H1 (cell line): Measurements from ENCODE around the gene CD47. TPM values are rescaled to one million over a fixed set of nuclear protein-coding genes. Genes with fewer than 3 reads are reported as not detected.

Source experiments
- CTCF ChIA-PET: fragments of 300-600 bp; sonication (Branson Sonifier 250); formaldehyde crosslinking; loops from one replicate; lab custom pipeline; 2021; ENCODE audit not compliant: partially characterized antibody; lab: Charles Lee
- POLR2A ChIA-PET: fragments of 300-600 bp; sonication (Branson Sonifier 250); formaldehyde crosslinking; loops from one replicate; lab custom pipeline; 2021; ENCODE audit warnings: inconsistent platforms; ENCODE audit not compliant: partially characterized antibody; lab: Charles Lee
- DNase-seq, 2 experiments: peaks; one replicate each; pipeline versions ENCODE4 v3.0.0 to v3.0.0-alpha.2; 2010 to 2022; ENCODE audit warnings: low spot score in 2 of 2, low read depth in 1 of 2, mixed read lengths in 1 of 2
- FAIRE-seq: peaks from 2 replicates; lab custom pipeline; 2011; peaks lifted over from hg19 to GRCh38; lab: Jason Lieb, UNC
- H2AFZ ChIP-seq: 2 replicates; pipeline ENCODE4 v1.8.1; 2012; ENCODE audit warnings: low read length, inconsistent platforms
- H2AK5ac ChIP-seq: 2 replicates; pipeline ENCODE4 v1.6.1; 2013; ENCODE audit warnings: low read depth, low read length
- H2BK120ac ChIP-seq: replicated peaks from 2 replicates; pipeline ENCODE3; 2013; ENCODE audit warnings: low read depth, low read length, inconsistent platforms
- H2BK12ac ChIP-seq: 2 replicates; pipeline ENCODE4 v1.6.1; 2013; ENCODE audit warnings: low read depth, low read length
- H2BK15ac ChIP-seq: 2 replicates; pipeline ENCODE4 v1.6.1; 2013; ENCODE audit warnings: low read length
- H2BK20ac ChIP-seq: 2 replicates; pipeline ENCODE4 v1.6.1; 2013; ENCODE audit warnings: low read length
- H2BK5ac ChIP-seq: 2 replicates; pipeline ENCODE4 v1.6.1; 2013; ENCODE audit warnings: low read depth, low read length
- H3K14ac ChIP-seq: 2 replicates; pipeline ENCODE4 v1.6.1; 2013; ENCODE audit warnings: inconsistent platforms; ENCODE audit not compliant: insufficient read length
- H3K18ac ChIP-seq: 2 replicates; pipeline ENCODE4 v1.6.1; 2013; ENCODE audit warnings: low read length; ENCODE audit errors: extremely low read depth
- H3K23ac ChIP-seq: 2 replicates; pipeline ENCODE4 v1.6.1; 2013; ENCODE audit warnings: inconsistent platforms; ENCODE audit not compliant: insufficient read length
- H3K23me2 ChIP-seq: 2 replicates; pipeline ENCODE4 v1.6.1; 2013; ENCODE audit warnings: low read depth, low read length
- H3K27ac ChIP-seq: 2 replicates; pipeline ENCODE4 v1.6.1; 2011; ENCODE audit warnings: low read depth, low read length, inconsistent platforms
- H3K27me3 ChIP-seq, 4 experiments: replicated peaks in 1 of 4; 1 replicate in 1 of 4; 2 replicates in 3 of 4; pipeline versions ENCODE4 v1.6.1 to v1.8.1; 2011 to 2013; ENCODE audit warnings: low read length in 3 of 4, mild to moderate bottlenecking in 3 of 4, inconsistent platforms in 2 of 4, mixed read lengths in 2 of 4, moderate library complexity in 1 of 4; ENCODE audit not compliant: control insufficient read depth in 3 of 4, insufficient read depth in 3 of 4; ENCODE audit errors: extremely low read depth in 1 of 4
- H3K36me3 ChIP-seq, 4 experiments: 2 replicates each; pipeline versions ENCODE4 v1.6.1 to v1.8.1; 2011 to 2013; ENCODE audit warnings: mild to moderate bottlenecking in 4 of 4, low read length in 3 of 4, moderate library complexity in 2 of 4, control low read depth in 1 of 4, inconsistent platforms in 1 of 4; ENCODE audit not compliant: insufficient read depth in 4 of 4, control insufficient read depth in 2 of 4
- H3K4ac ChIP-seq: replicated peaks from 2 replicates; pipeline ENCODE3; 2013; ENCODE audit warnings: low read length, low read depth, mixed read lengths, inconsistent platforms; ENCODE audit not compliant: insufficient read length
- H3K4me1 ChIP-seq, 4 experiments: replicated peaks in 1 of 4; 1 replicate in 1 of 4; 2 replicates in 3 of 4; pipeline versions ENCODE4 v1.6.1 to v1.8.1; 2011 to 2013; ENCODE audit warnings: low read length in 3 of 4, inconsistent platforms in 2 of 4, mixed read lengths in 1 of 4; ENCODE audit not compliant: insufficient read depth in 4 of 4, control insufficient read depth in 3 of 4
- H3K4me2 ChIP-seq, 2 experiments: 2 replicates each; pipeline versions ENCODE4 v1.6.1 to v1.8.1; 2011 to 2013; ENCODE audit warnings: low read depth in 2 of 2, low read length in 2 of 2, control low read depth in 1 of 2, inconsistent platforms in 1 of 2, mild to moderate bottlenecking in 1 of 2; ENCODE audit not compliant: insufficient read depth in 1 of 2
- H3K4me3 ChIP-seq, 4 experiments: fragments of 200-600, 300-600 bp in 1 of 4; sonication (generic), shearing (Covaris generic), sonication (Bioruptor Twin) in 1 of 4; 2 replicates each; pipeline versions ENCODE4 v1.5.1 to v1.8.1; 2011 to 2016; ENCODE audit warnings: low read length in 4 of 4, low read depth in 3 of 4, control low read depth in 2 of 4, inconsistent platforms in 2 of 4, mild to moderate bottlenecking in 2 of 4, mixed read lengths in 1 of 4, moderate library complexity in 1 of 4; ENCODE audit not compliant: insufficient read depth in 2 of 4; ENCODE audit errors: extremely low read depth in 1 of 4
- H3K56ac ChIP-seq: replicated peaks from 2 replicates; pipeline ENCODE3; 2013; ENCODE audit warnings: low read depth, mild to moderate bottlenecking, mixed read lengths, low read length, inconsistent platforms; ENCODE audit not compliant: insufficient read length
- H3K79me1 ChIP-seq: 2 replicates; pipeline ENCODE4 v1.6.1; 2013; ENCODE audit warnings: low read depth, low read length, control low read depth
- H3K79me2 ChIP-seq, 2 experiments: 2 replicates each; pipeline versions ENCODE4 v1.6.1 to v1.8.1; 2012 to 2013; ENCODE audit warnings: low read length in 2 of 2, mild to moderate bottlenecking in 2 of 2, inconsistent platforms in 1 of 2; ENCODE audit not compliant: insufficient read depth in 2 of 2, control insufficient read depth in 1 of 2
- H3K9ac ChIP-seq, 4 experiments: replicated peaks in 1 of 4; 1 replicate in 1 of 4; 2 replicates in 3 of 4; pipeline versions ENCODE4 v1.6.1 to v1.8.1; 2011 to 2013; ENCODE audit warnings: low read depth in 3 of 4, low read length in 3 of 4, control low read depth in 2 of 4, mild to moderate bottlenecking in 2 of 4, moderate library complexity in 2 of 4, inconsistent platforms in 1 of 4; ENCODE audit errors: extremely low read depth in 1 of 4
- H3K9me3 ChIP-seq, 2 experiments: 2 replicates each; pipeline versions ENCODE4 v1.6.1 to v1.8.1; 2012 to 2013; ENCODE audit warnings: mild to moderate bottlenecking in 2 of 2, moderate library complexity in 2 of 2, control low read depth in 1 of 2, inconsistent platforms in 1 of 2, low read depth in 1 of 2, low read length in 1 of 2, mixed read lengths in 1 of 2; ENCODE audit not compliant: insufficient read depth in 2 of 2
- H4K20me1 ChIP-seq, 2 experiments: replicated peaks in 1 of 2; 2 replicates each; pipeline versions ENCODE3 to v1.8.1; 2011 to 2013; ENCODE audit warnings: inconsistent platforms in 2 of 2, low read length in 2 of 2, mild to moderate bottlenecking in 1 of 2; ENCODE audit not compliant: insufficient read depth in 2 of 2, control insufficient read depth in 1 of 2
- H4K5ac ChIP-seq: 2 replicates; pipeline ENCODE4 v1.6.1; 2013; ENCODE audit warnings: low read length, low read depth, mixed read lengths, inconsistent platforms; ENCODE audit not compliant: insufficient read length
- H4K8ac ChIP-seq: 2 replicates; pipeline ENCODE4 v1.8.0; 2013; ENCODE audit warnings: mild to moderate bottlenecking, moderate library complexity, low read length, inconsistent platforms; ENCODE audit not compliant: insufficient read depth; ENCODE audit errors: extremely low read depth
- H4K91ac ChIP-seq: replicated peaks from 2 replicates; pipeline ENCODE3; 2013; ENCODE audit warnings: low read length, mixed read lengths, inconsistent platforms; ENCODE audit not compliant: insufficient read length
- KDM5A ChIP-seq: fragments of 200-600 bp; IDR thresholded peaks from 2 replicates; pipeline ENCODE4 v1.7.1; 2012; ENCODE audit warnings: mild to moderate bottlenecking, low read length, inconsistent platforms, mixed read lengths
- TCF12 ChIP-seq: IDR thresholded peaks from 2 replicates; pipeline ENCODE4 v1.6.1; 2011; ENCODE audit warnings: low read depth, mild to moderate bottlenecking, low read length
- WGBS, 2 experiments: shearing (Covaris generic) in 1 of 2; methylation state at CpG; one replicate each; pipeline versions ENCODE4 v1.1.6 to v1.1.7; 2013 to 2015; ENCODE audit warnings: low lambda C conversion rate in 2 of 2, mixed read lengths in 2 of 2, inconsistent platforms in 1 of 2, low coverage in 1 of 2, missing lambda C conversion rate in 1 of 2; ENCODE audit not compliant: insufficient replicate concordance in 2 of 2, insufficient coverage in 1 of 2, insufficient read length in 1 of 2; ENCODE audit errors: extremely low coverage in 1 of 2, missing lambda C conversion rate in 1 of 2; 5-methylcytosine and 5-hydroxymethylcytosine counted together
- polyA plus RNA-seq, 7 experiments: library from polyadenylated mRNA; depleted of rRNA in 3 of 7; stranded (reverse) in 5 of 7; unstranded in 2 of 7; fragments of >200 nt in 5 of 7; fragments of 200-250 nt in 2 of 7; gene quantifications; 1 replicate in 5 of 7; 2 replicates in 1 of 7; 4 replicates in 1 of 7; pipeline versions ENCODE4 v1.2.1 to v1.2.3, GENCODE V29; 2011 to 2013; ENCODE audit warnings: missing spikeins in 2 of 7, mixed read lengths in 2 of 7
- total RNA-seq: library from RNA; stranded (reverse); fragmentation: NEBNext Ultra II Directional; extraction: Animal tissue kit (Norgen Biotek cat#: 25700); gene quantifications from 2 replicates; pipeline ENCODE4 v1.2.1, GENCODE V29; 2021
- TF ChIP-seq, protein P1 (sequence below), 3 experiments: IDR thresholded peaks; 1 replicate in 2 of 3; 2 replicates in 1 of 3; pipeline versions ENCODE4 v1.5.1 to v1.6.1; 2011; ENCODE audit warnings: low read length in 3 of 3, mild to moderate bottlenecking in 3 of 3, inconsistent platforms in 2 of 3, low read depth in 1 of 3, moderate library complexity in 1 of 3; ENCODE audit not compliant: insufficient read depth in 1 of 3; ENCODE audit errors: control extremely low read depth in 1 of 3

CD47 gene
- total and polyA plus RNA-seq, 2 of the 8 experiments (the other 6 are each of a cell fraction or from before 2014, with no cell fraction given), result 14.4 to 19.3 TPM

DNA sequence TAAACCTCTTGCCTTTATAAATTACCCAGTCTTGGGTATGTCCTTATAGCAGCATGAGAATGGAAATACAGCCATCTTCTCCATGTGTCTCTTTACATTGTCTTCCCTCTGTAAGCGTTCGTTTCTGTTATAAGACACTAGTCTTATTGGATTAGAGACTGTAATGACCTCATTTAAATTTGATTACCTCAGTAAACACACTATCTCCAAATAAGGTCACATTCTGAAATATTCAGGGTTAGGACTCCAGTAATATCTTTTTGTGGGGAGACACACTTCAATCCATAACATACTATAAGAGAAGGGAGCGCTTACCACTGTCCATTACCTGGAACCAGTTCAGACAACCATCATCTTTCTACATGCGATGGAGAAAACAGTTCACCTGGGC is 34.3 kb upstream of the CD47 start:
- Histone ChIP-seq H2AFZ (no peak overlapping the region), H3K79me2 (no peaks in the 10 kb centered on the region), H3K79me1 (no peaks in the 10 kb centered on the region), H2BK15ac (no peak overlapping the region), H3K27me3 (no peaks in the 10 kb centered on the region), H3K14ac (no peak overlapping the region), H3K56ac (no peak overlapping the region), H2BK120ac (no peak overlapping the region), H3K36me3 (no peaks in the 10 kb centered on the region), H3K4me1 (no peaks in the 10 kb centered on the region), H3K23me2 (no peaks in the 10 kb centered on the region), H4K20me1 (no peaks in the 10 kb centered on the region), H2BK12ac (no peak overlapping the region), H3K23ac (no peak overlapping the region), H3K18ac (no peak overlapping the region), H3K9me3 (no peaks in the 10 kb centered on the region), H3K4me2 (no peak overlapping the region), H3K9ac (no peak overlapping the region), H4K5ac (no peak overlapping the region), H4K8ac (no peak overlapping the region), H3K4ac (no peak overlapping the region), H2BK20ac (no peak overlapping the region), H4K91ac (no peak overlapping the region), H3K4me3 (no peak overlapping the region), H2AK5ac (no peak overlapping the region), H3K27ac (no peak overlapping the region), H2BK5ac (no peak overlapping the region)
- no peak for DNase-seq
- no peak for FAIRE-seq
- CTCF ChIA-PET, result interaction anchor here (0.6 to 1.3 kb wide), 4 partner anchors 16 to 258 kb away, joined by 3 read pairs; no protein-coding TSS in a partner anchor
- POLR2A ChIA-PET, result no interaction called here
- WGBS, 2 experiments, result 77% methylated on average over 4 of the region's 4 CpGs; no CpG with 5 or more reads in 1 of the 2 experiments
- TF ChIP-seq TCF12 (no peak), KDM5A (no peak)
- TF ChIP-seq, protein P1, sequence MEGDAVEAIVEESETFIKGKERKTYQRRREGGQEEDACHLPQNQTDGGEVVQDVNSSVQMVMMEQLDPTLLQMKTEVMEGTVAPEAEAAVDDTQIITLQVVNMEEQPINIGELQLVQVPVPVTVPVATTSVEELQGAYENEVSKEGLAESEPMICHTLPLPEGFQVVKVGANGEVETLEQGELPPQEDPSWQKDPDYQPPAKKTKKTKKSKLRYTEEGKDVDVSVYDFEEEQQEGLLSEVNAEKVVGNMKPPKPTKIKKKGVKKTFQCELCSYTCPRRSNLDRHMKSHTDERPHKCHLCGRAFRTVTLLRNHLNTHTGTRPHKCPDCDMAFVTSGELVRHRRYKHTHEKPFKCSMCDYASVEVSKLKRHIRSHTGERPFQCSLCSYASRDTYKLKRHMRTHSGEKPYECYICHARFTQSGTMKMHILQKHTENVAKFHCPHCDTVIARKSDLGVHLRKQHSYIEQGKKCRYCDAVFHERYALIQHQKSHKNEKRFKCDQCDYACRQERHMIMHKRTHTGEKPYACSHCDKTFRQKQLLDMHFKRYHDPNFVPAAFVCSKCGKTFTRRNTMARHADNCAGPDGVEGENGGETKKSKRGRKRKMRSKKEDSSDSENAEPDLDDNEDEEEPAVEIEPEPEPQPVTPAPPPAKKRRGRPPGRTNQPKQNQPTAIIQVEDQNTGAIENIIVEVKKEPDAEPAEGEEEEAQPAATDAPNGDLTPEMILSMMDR (IDR thresholded peaks at IDR 0.05; ENCODE audit: control extremely low read depth in 1 of 3, insufficient read depth in 1 of 3, low read depth in 1 of 3, low read length in 3 of 3), result no peak
